ENCODE results near the gene SCLY. TPM values are rescaled to one million over a fixed set of nuclear protein-coding genes. Genes with fewer than 3 reads are reported as not detected.
A peak's percentile ranks its signal among the peaks of the same experiment; 100 is the strongest.

SCLY gene
- total and polyA plus RNA-seq, 12 donors = 8.3 to 14.5 (median 11.4) TPM

DNA sequence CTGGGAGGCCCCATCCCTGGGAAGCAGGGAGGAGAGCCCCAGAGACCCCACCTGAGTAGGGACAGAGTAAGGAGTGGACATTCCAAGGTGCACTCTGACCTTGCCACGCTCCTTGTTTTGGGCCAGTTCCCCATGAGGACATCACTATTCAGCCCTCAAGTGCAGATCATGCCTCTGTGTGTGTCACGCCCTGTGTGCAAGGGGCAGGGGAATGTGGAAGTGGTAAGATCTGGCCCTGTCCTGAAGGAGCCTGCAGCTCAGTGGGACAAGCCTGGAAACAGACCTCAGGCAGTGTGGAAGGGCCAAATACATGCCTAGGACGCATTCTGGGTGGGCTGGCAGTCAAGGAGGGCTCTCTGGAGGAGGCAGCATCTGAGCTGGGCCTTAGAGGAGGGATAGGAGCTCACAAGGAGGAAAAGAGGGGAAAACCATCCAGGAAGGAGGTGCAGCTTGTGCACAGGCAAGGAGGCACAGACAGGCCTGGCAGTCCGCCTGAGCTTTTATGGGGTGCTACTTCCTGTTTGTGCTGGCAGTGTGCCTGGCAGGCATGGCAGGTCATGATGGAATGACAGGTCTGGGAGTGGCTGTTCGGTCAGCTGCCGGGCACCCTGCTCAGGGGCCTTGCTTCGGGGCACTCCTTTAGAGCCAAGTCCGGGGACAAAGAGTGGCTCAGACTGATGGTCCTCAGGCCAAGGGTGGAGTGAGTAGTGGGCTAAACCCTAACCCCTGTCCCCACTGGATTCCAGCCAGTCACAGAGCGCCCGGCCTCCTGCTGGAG, 80.9 kb downstream of the SCLY start:
- peak in 1 of 8 donors; percentile 3 for ATAC-seq
- Histone ChIP-seq H3K27me3 (peaks cover 0 to 2% (median 0%) of the 10 kb centered on the region in 7 donors), H3K9me3 (no peaks in the 10 kb centered on the region), H3K36me3 (peaks cover 0 to 6% (median 0%) of the 10 kb centered on the region in 9 donors), H3K4me1 (peaks cover 6 to 65% (median 48%) of the 10 kb centered on the region in 9 donors), H3K4me3 (peak overlapping the region in 1 of 10 donors; percentile 3), H3K27ac (peak overlapping the region in 5 of 10 donors; percentile 37 to 70 (median 52))
- no peak for DNase-seq
- WGBS, 2 donors = 60 to 69% methylated on average over 10 of the region's 10 CpGs
- TF ChIP-seq, protein P1, sequence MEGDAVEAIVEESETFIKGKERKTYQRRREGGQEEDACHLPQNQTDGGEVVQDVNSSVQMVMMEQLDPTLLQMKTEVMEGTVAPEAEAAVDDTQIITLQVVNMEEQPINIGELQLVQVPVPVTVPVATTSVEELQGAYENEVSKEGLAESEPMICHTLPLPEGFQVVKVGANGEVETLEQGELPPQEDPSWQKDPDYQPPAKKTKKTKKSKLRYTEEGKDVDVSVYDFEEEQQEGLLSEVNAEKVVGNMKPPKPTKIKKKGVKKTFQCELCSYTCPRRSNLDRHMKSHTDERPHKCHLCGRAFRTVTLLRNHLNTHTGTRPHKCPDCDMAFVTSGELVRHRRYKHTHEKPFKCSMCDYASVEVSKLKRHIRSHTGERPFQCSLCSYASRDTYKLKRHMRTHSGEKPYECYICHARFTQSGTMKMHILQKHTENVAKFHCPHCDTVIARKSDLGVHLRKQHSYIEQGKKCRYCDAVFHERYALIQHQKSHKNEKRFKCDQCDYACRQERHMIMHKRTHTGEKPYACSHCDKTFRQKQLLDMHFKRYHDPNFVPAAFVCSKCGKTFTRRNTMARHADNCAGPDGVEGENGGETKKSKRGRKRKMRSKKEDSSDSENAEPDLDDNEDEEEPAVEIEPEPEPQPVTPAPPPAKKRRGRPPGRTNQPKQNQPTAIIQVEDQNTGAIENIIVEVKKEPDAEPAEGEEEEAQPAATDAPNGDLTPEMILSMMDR (IDR thresholded peaks at IDR 0.05) = no peak
- intact Hi-C loops (cut with DNase I) = loop anchor here in 4 of 10 donors (5.0 to 10.0 kb wide), 3 partner anchors 79 to 287 kb away; partner anchors contain the start of genes RAMP1 (in 2 of the 4) and SCLY (in 1 of the 4)

DNA sequence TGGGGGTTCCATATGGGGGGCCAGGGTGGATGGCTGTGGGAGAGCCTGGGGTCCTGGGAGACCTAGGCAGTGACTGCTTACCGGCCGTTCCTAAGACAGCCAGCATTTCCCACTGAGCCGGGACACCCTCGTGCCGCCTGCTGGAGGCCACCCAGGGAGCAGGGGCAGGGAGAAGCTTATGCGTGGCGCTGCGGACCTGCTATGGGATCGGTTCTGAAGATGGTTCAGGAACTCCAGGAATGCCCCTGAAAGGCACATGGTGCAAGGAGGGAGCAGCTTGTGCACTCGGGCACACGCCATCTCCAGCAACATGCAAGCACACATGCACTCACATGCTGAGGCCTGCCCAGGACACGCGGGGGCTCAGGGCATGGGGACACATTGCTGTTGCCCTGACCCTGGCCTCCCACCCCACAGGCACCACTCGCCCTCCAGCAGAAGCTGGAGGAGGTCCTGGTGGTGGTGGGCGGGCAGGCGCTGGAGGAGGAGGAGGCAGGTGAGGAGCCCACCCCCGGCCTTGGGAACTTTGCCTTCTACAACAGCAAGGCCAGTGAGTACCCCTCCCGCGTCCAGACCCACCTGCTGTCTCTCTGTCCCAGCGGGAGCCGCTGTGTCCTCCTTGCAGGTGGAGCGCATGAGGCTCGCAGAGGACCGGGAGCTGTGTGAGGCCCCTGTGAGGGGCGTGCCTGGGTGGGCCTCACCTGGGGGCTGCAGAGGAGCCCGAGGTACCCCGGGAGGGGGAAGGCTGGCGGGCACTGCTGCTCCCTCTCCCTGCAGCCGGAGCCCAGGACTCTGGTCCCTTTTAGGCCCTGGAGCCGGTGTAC, 81.8 kb downstream of the SCLY start:
- Histone ChIP-seq H3K36me3 (peaks cover 0 to 6% (median 0%) of the 10 kb centered on the region in 9 donors), H3K4me3 (no peak overlapping the region), H3K27me3 (peaks cover 0 to 2% (median 0%) of the 10 kb centered on the region in 7 donors), H3K4me1 (peaks cover 6 to 59% (median 43%) of the 10 kb centered on the region in 9 donors), H3K9me3 (no peaks in the 10 kb centered on the region), H3K27ac (peak overlapping the region in 7 of 10 donors; percentile 15 to 70 (median 52))
- intact Hi-C loops (cut with DNase I) = loop anchor here in 4 of 10 donors (5.0 to 10.0 kb wide), 3 partner anchors 80 to 288 kb away; partner anchors contain the start of genes RAMP1 (in 2 of the 4) and SCLY (in 1 of the 4)
- WGBS, 2 donors = 73 to 74% methylated on average over 29 to 30 of the region's 30 CpGs
- ATAC-seq = peak in 1 of 8 donors; percentile 2
- TF ChIP-seq, protein P1 (IDR thresholded peaks at IDR 0.05) = peak in 1 of 9 donors; percentile 7
- no peak for DNase-seq

DNA sequence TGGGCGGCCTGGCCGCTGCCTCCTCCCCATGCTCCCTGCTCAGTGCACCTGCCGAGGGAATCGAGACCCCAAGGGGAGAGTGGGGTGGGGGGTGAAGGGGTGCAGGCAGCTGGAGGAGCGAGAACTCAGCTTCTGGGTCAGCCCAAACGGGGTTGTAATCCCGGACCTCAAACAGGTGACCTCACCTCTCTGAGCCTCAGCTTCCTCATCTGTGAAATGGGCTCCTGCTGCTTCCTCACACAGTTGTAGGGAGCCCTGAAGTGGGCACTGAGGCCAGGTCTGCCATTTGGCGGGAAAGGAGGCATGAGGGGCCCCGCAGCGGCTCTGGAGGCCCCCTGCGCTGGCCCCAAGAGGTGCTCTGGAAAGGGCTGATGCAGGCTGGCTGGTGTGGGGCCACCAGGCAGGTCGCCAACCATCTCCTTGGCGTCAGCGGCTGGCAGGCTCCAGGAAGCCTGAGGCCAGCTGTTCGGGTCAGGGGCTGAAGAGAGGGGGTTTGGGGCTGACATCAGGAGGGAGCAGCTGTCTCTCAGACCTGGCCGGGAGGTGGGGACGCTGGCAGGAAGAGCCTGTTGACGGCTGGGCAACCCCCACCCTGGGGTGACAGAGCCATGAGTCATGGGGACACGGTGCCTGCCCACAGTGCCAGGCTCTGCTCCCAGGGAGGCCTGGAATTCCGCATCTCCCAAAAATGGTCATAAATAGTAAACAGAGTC, 82.6 kb downstream of the SCLY start:
- peaks cover 0 to 6% (median 0%) of the 10 kb centered on the region in 9 donors for H3K36me3 ChIP-seq
- intact Hi-C loops (cut with DNase I) = loop anchor here in 4 of 10 donors (5.0 to 10.0 kb wide), 3 partner anchors 81 to 289 kb away; partner anchors contain the start of genes RAMP1 (in 2 of the 4) and SCLY (in 1 of the 4)
- no peak overlapping the region for H3K4me3 ChIP-seq
- H3K27me3 ChIP-seq = peaks cover 0 to 2% (median 0%) of the 10 kb centered on the region in 7 donors
- ATAC-seq = peak; percentile 6 to 78 (median 64)
- peaks cover 3 to 51% (median 35%) of the 10 kb centered on the region in 9 donors for H3K4me1 ChIP-seq
- peak in 1 of 2 donors; percentile 60 for DNase-seq
- peak overlapping the region in 7 of 10 donors; percentile 15 to 70 (median 52) for H3K27ac ChIP-seq
- TF ChIP-seq, protein P1 (IDR thresholded peaks at IDR 0.05) = no peak
- WGBS, 2 donors = 59 to 67% methylated on average over 20 of the region's 20 CpGs
- H3K9me3 ChIP-seq = no peaks in the 10 kb centered on the region

All from heart right ventricle (tissue), 16 donors.